ENCODE data around the gene MEIKIN.

The MEIKIN gene

GRCh38 chr5:131981516-131981915, 36.1 kb upstream of the MEIKIN start:
- Histone ChIP-seq H3K27me3 (replicated peaks in 2 of 5; ENCODE audit: control insufficient read depth in 4 of 5, insufficient read depth in 5 of 5, low read length in 4 of 5) (no peaks in the 10 kb centered on the region), H3K27ac (ENCODE audit: insufficient read depth in 1 of 2, low read depth in 1 of 2, low read length in 2 of 2, poor library complexity in 1 of 2, severe bottlenecking in 2 of 2) (no peak overlapping the region), H3K4me1 (ENCODE audit: control extremely low read depth in 1 of 4, control insufficient read depth in 4 of 4, insufficient read depth in 4 of 4, low read length in 3 of 4) (no peaks in the 10 kb centered on the region), H3K4me3 (ENCODE audit: control insufficient read depth in 1 of 7, extremely low read depth in 1 of 7, insufficient read depth in 4 of 7, low read depth in 2 of 7, low read length in 6 of 7) (no peak overlapping the region), H3K9me3 (ENCODE audit: control extremely low read depth in 1 of 5, control insufficient read depth in 4 of 5, insufficient read depth in 2 of 5, low read depth in 1 of 5, low read length in 4 of 5) (no peaks in the 10 kb centered on the region), H3K36me3 (ENCODE audit: control insufficient read depth in 4 of 4, insufficient read depth in 4 of 4, low read length in 3 of 4) (no peaks in the 10 kb centered on the region)
- CTCF ChIA-PET: interaction anchor here (1.5 to 2.9 kb wide), 2 partner anchors 11 to 24 kb away, joined by 5 to 11 read pairs; no protein-coding TSS in a partner anchor
- 100% methylated on average over 2 of the region's 4 CpGs for WGBS (ENCODE audit: insufficient coverage)
- POLR2A ChIA-PET: no interaction called here
- DNase-seq: no peak

GRCh38 chr5:131980696-131981095, 35.2 kb upstream of the MEIKIN start:
- H3K27me3 ChIP-seq (replicated peaks in 2 of 5; ENCODE audit: control insufficient read depth in 4 of 5, insufficient read depth in 5 of 5, low read length in 4 of 5): no peaks in the 10 kb centered on the region
- WGBS (ENCODE audit: insufficient coverage): 97% methylated on average over 4 of the region's 4 CpGs
- no peak overlapping the region for H3K4me3 ChIP-seq (ENCODE audit: control insufficient read depth in 1 of 7, extremely low read depth in 1 of 7, insufficient read depth in 4 of 7, low read depth in 2 of 7, low read length in 6 of 7)
- ChIA-PET CTCF (interaction anchor here (1.5 kb wide), 1 partner anchor 25 kb away, joined by 5 read pairs; no protein-coding TSS in a partner anchor), POLR2A (interaction anchor here (0.7 kb wide), 1 partner anchor 342 kb away, joined by 3 read pairs; no protein-coding TSS in a partner anchor)
- no peaks in the 10 kb centered on the region for H3K4me1 ChIP-seq (ENCODE audit: control extremely low read depth in 1 of 4, control insufficient read depth in 4 of 4, insufficient read depth in 4 of 4, low read length in 3 of 4)
- no peaks in the 10 kb centered on the region for H3K9me3 ChIP-seq (ENCODE audit: control extremely low read depth in 1 of 5, control insufficient read depth in 4 of 5, insufficient read depth in 2 of 5, low read depth in 1 of 5, low read length in 4 of 5)
- H3K27ac ChIP-seq (ENCODE audit: insufficient read depth in 1 of 2, low read depth in 1 of 2, low read length in 2 of 2, poor library complexity in 1 of 2, severe bottlenecking in 2 of 2): no peak overlapping the region
- DNase-seq: no peak
- H3K36me3 ChIP-seq (ENCODE audit: control insufficient read depth in 4 of 4, insufficient read depth in 4 of 4, low read length in 3 of 4): no peaks in the 10 kb centered on the region

- ChIA-PET POLR2A (no interaction called here), CTCF (interaction anchor here (1.9 kb wide), 1 partner anchor 17 kb away, joined by 5 read pairs; no protein-coding TSS in a partner anchor)
- no peak overlapping the region for H3K4me3 ChIP-seq (ENCODE audit: control insufficient read depth in 1 of 7, extremely low read depth in 1 of 7, insufficient read depth in 4 of 7, low read depth in 2 of 7, low read length in 6 of 7)
- no peaks in the 10 kb centered on the region for H3K27me3 ChIP-seq (replicated peaks in 2 of 5; ENCODE audit: control insufficient read depth in 4 of 5, insufficient read depth in 5 of 5, low read length in 4 of 5)
- no peaks in the 10 kb centered on the region for H3K4me1 ChIP-seq (ENCODE audit: control extremely low read depth in 1 of 4, control insufficient read depth in 4 of 4, insufficient read depth in 4 of 4, low read length in 3 of 4)
- 100% methylated on average over 3 of the region's 4 CpGs for WGBS (ENCODE audit: insufficient coverage)
- no peaks in the 10 kb centered on the region for H3K9me3 ChIP-seq (ENCODE audit: control extremely low read depth in 1 of 5, control insufficient read depth in 4 of 5, insufficient read depth in 2 of 5, low read depth in 1 of 5, low read length in 4 of 5)
- DNase-seq: no peak
- H3K36me3 ChIP-seq (ENCODE audit: control insufficient read depth in 4 of 4, insufficient read depth in 4 of 4, low read length in 3 of 4): no peaks in the 10 kb centered on the region
- no peak overlapping the region for H3K27ac ChIP-seq (ENCODE audit: insufficient read depth in 1 of 2, low read depth in 1 of 2, low read length in 2 of 2, poor library complexity in 1 of 2, severe bottlenecking in 2 of 2)
These were observed 34.4 kb upstream of the MEIKIN start for GRCh38 chr5:131979816-131980215.

GRCh38 chr5:131977212-131977604, 31.7 kb upstream of the MEIKIN start:
- WGBS (ENCODE audit: insufficient coverage): 94% methylated on average over 2 of the region's 2 CpGs
- CTCF ChIA-PET: no interaction called here
- Histone ChIP-seq H3K27me3 (replicated peaks in 2 of 5; ENCODE audit: control insufficient read depth in 4 of 5, insufficient read depth in 5 of 5, low read length in 4 of 5) (no peaks in the 10 kb centered on the region), H3K36me3 (ENCODE audit: control insufficient read depth in 4 of 4, insufficient read depth in 4 of 4, low read length in 3 of 4) (no peaks in the 10 kb centered on the region), H3K4me1 (ENCODE audit: control extremely low read depth in 1 of 4, control insufficient read depth in 4 of 4, insufficient read depth in 4 of 4, low read length in 3 of 4) (no peaks in the 10 kb centered on the region), H3K4me3 (ENCODE audit: control insufficient read depth in 1 of 7, extremely low read depth in 1 of 7, insufficient read depth in 4 of 7, low read depth in 2 of 7, low read length in 6 of 7) (no peak overlapping the region), H3K9me3 (ENCODE audit: control extremely low read depth in 1 of 5, control insufficient read depth in 4 of 5, insufficient read depth in 2 of 5, low read depth in 1 of 5, low read length in 4 of 5) (no peaks in the 10 kb centered on the region), H3K27ac (ENCODE audit: insufficient read depth in 1 of 2, low read depth in 1 of 2, low read length in 2 of 2, poor library complexity in 1 of 2, severe bottlenecking in 2 of 2) (no peak overlapping the region)
- DNase-seq: no peak
- POLR2A ChIA-PET: no interaction called here

DNA sequence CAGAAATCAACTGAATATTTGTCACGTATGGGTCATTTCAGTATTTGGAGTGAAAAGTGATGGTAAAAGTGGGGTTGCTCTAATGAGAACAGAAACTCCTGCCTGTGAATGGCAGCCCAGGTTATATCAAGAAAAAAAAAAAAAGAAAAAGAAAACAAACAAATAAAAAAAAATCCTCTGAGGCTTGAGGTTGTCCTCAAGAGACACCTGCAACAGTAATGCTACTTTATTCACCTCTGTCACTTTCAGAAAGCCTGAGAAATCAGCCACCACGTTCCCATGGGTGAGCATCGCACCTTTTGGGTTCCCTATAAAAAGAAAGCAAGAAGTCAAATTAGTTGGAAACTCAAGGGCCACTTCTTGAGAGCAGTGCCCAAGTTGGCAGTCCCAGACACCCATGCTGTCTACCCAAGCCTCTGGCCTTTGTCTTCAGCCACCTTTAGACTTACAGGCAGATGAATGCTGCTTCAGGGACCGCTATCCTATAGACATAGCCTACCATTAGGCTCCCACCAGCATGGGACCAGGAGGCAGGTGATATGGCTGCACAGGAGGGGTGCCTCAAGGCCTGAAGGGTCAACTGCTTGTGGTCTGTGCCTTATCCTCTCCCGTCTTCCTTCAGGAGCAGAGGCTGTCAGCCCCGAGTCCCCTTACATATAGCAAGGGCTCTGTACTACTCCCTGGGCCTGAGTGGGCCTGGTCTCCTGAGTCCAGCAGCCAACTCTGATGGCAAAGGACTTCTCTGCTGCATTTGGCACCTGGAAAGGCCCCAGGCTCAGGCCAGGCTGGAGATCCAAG, 31.1 kb upstream of the MEIKIN start:
- no peaks in the 10 kb centered on the region for H3K9me3 ChIP-seq (ENCODE audit: control extremely low read depth in 1 of 5, control insufficient read depth in 4 of 5, insufficient read depth in 2 of 5, low read depth in 1 of 5, low read length in 4 of 5)
- H3K4me3 ChIP-seq (ENCODE audit: control insufficient read depth in 1 of 7, extremely low read depth in 1 of 7, insufficient read depth in 4 of 7, low read depth in 2 of 7, low read length in 6 of 7): no peak overlapping the region
- CTCF ChIA-PET: no interaction called here
- no peaks in the 10 kb centered on the region for H3K4me1 ChIP-seq (ENCODE audit: control extremely low read depth in 1 of 4, control insufficient read depth in 4 of 4, insufficient read depth in 4 of 4, low read length in 3 of 4)
- H3K27ac ChIP-seq (ENCODE audit: insufficient read depth in 1 of 2, low read depth in 1 of 2, low read length in 2 of 2, poor library complexity in 1 of 2, severe bottlenecking in 2 of 2): no peak overlapping the region
- H3K27me3 ChIP-seq (replicated peaks in 2 of 5; ENCODE audit: control insufficient read depth in 4 of 5, insufficient read depth in 5 of 5, low read length in 4 of 5): no peaks in the 10 kb centered on the region
- no peak for DNase-seq
- H3K36me3 ChIP-seq (ENCODE audit: control insufficient read depth in 4 of 4, insufficient read depth in 4 of 4, low read length in 3 of 4): no peaks in the 10 kb centered on the region
- WGBS (ENCODE audit: insufficient coverage): 98% methylated on average over 4 of the region's 6 CpGs
- POLR2A ChIA-PET: no interaction called here

DNA sequence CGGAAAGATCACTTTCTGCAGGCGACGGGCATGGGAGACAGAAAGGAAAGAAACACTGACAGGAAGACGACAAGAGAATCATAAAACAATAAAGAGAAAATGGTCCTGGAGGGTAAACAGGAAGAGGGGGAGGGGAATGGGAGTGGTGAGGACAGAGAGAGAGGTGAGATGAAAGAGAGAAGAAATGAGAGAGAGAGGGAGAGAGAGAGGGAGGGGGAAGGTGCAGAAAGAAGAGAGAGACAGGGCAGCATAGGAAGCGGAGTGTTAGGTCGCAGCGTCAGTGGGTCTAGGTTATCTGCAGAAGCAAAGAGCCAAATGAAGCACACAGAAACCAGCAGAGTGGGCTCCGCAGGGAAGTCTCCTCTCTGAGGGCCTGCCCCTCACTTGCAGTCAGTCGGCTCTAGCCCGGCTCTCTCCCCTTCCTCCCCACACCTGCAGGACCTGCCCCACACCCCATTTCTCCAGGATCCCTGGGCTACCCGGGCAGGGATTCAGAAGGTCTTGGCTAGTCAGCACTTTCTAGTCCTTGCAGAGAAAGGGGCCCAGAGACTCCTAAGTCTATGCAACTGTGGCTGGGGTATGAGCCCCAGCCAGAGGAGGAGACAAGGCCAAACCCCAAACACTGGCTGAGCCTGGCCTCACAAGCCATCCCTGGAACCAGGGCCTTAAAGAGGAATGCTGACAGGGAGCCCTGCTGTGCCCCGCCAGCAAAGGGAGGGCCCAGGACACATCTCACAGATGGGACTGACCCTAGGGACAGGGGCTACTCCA, 29.7 kb upstream of the MEIKIN start:
- CTCF ChIA-PET: no interaction called here
- DNase-seq: no peak
- Histone ChIP-seq H3K27ac (ENCODE audit: insufficient read depth in 1 of 2, low read depth in 1 of 2, low read length in 2 of 2, poor library complexity in 1 of 2, severe bottlenecking in 2 of 2) (no peak overlapping the region), H3K4me1 (ENCODE audit: control extremely low read depth in 1 of 4, control insufficient read depth in 4 of 4, insufficient read depth in 4 of 4, low read length in 3 of 4) (no peaks in the 10 kb centered on the region), H3K4me3 (ENCODE audit: control insufficient read depth in 1 of 7, extremely low read depth in 1 of 7, insufficient read depth in 4 of 7, low read depth in 2 of 7, low read length in 6 of 7) (no peak overlapping the region), H3K36me3 (ENCODE audit: control insufficient read depth in 4 of 4, insufficient read depth in 4 of 4, low read length in 3 of 4) (no peaks in the 10 kb centered on the region), H3K9me3 (ENCODE audit: control extremely low read depth in 1 of 5, control insufficient read depth in 4 of 5, insufficient read depth in 2 of 5, low read depth in 1 of 5, low read length in 4 of 5) (no peaks in the 10 kb centered on the region), H3K27me3 (replicated peaks in 2 of 5; ENCODE audit: control insufficient read depth in 4 of 5, insufficient read depth in 5 of 5, low read length in 4 of 5) (no peaks in the 10 kb centered on the region)
- POLR2A ChIA-PET: no interaction called here
- 98% methylated on average over 9 of the region's 12 CpGs for WGBS (ENCODE audit: insufficient coverage)

GRCh38 chr5:131974622-131974955, 29.1 kb upstream of the MEIKIN start:
- H3K4me3 ChIP-seq (ENCODE audit: control insufficient read depth in 1 of 7, extremely low read depth in 1 of 7, insufficient read depth in 4 of 7, low read depth in 2 of 7, low read length in 6 of 7): no peak overlapping the region

More at GRCh38 chr5:131974622-131974955, 29.1 kb upstream of the MEIKIN start:
- no peaks in the 10 kb centered on the region for H3K36me3 ChIP-seq (ENCODE audit: control insufficient read depth in 4 of 4, insufficient read depth in 4 of 4, low read length in 3 of 4)
- no peaks in the 10 kb centered on the region for H3K4me1 ChIP-seq (ENCODE audit: control extremely low read depth in 1 of 4, control insufficient read depth in 4 of 4, insufficient read depth in 4 of 4, low read length in 3 of 4)
- no peaks in the 10 kb centered on the region for H3K9me3 ChIP-seq (ENCODE audit: control extremely low read depth in 1 of 5, control insufficient read depth in 4 of 5, insufficient read depth in 2 of 5, low read depth in 1 of 5, low read length in 4 of 5)
- H3K27me3 ChIP-seq (replicated peaks in 2 of 5; ENCODE audit: control insufficient read depth in 4 of 5, insufficient read depth in 5 of 5, low read length in 4 of 5): no peaks in the 10 kb centered on the region
- ChIA-PET POLR2A (no interaction called here), CTCF (no interaction called here)
- DNase-seq: no peak
- 94% methylated on average over 5 of the region's 5 CpGs for WGBS (ENCODE audit: insufficient coverage)
- no peak overlapping the region for H3K27ac ChIP-seq (ENCODE audit: insufficient read depth in 1 of 2, low read depth in 1 of 2, low read length in 2 of 2, poor library complexity in 1 of 2, severe bottlenecking in 2 of 2)

Data from common myeloid progenitor, CD34-positive (primary cell).